GM12892 (cell line): ENCODE measurements around the gene NEUROD4.

Source experiments
- DNase-seq: peaks from one replicate; pipeline ENCODE4 v3.0.0; 2011; ENCODE audit not compliant: insufficient read length
- FAIRE-seq: peaks from 2 replicates; lab custom pipeline; 2011; peaks lifted over from hg19 to GRCh38; lab: Jason Lieb, UNC
- POLR2A ChIP-seq: IDR thresholded peaks from 2 replicates; pipeline ENCODE4 v1.6.1; 2011; ENCODE audit warnings: low read depth, low read length, control low read depth
- POLR2AphosphoS5 ChIP-seq: IDR thresholded peaks from 2 replicates; pipeline ENCODE4 v1.6.1; 2011; ENCODE audit warnings: low read depth, low read length, control low read depth
- TAF1 ChIP-seq: IDR thresholded peaks from 2 replicates; pipeline ENCODE4 v1.6.1; 2011; ENCODE audit warnings: low read depth, mild to moderate bottlenecking, control low read depth, low read length, borderline replicate concordance

The NEUROD4 gene

GRCh38 chr12:55049676-55050075 lies 29.9 kb downstream of the NEUROD4 start:
- no peak for DNase-seq
- no peak for FAIRE-seq
- TF ChIP-seq TAF1: no peak
- TF ChIP-seq POLR2A: no peak
- TF ChIP-seq POLR2AphosphoS5: no peak

GRCh38 chr12:55051197-55051947 lies 31.6 kb downstream of the NEUROD4 start:
- DNase-seq (no peak), FAIRE-seq (no peak)
- TF ChIP-seq POLR2AphosphoS5 (no peak), TAF1 (no peak), POLR2A (no peak)

DNA sequence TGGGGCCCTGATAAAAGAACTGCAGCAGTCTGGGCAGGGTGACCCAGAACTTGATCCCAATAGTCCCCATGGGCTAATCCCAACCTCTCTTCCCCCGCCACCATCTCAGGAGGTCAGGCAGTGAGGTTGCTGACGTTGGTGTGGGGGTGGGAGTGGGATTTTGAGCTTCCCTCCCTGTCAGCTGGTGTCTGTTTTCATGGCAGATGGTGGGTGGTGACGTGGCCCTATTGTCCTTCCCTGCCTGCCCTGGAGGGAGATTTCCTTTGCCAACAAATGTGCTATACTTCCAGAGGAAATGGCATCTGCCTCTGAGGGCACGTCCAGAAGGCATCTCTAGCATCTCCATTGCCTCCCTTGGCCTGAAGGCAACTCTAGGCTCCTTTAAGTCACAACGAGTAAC lies 37.7 kb downstream of the NEUROD4 start:
- DNase-seq (no peak), FAIRE-seq (no peak)
- TF ChIP-seq POLR2AphosphoS5 (no peak), POLR2A (no peak), TAF1 (no peak)

DNA sequence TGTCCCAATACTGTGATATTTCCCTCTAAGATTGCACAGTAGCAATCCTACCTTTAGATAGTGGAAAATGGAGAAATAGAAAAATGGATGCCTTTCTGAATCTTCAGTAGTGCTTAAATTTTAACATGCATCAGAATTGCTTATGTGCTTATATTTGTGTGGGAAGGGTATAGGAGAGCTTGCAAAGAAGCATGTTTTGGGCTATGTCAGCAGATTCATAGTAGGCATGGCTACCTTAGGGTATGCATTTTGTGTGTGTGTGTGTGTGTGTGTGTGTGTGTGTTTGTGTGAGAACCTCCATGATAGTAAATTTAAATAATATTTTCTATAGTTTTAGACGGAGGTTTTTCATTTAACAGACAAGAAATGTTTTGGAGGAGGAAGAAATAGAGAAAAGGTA lies 38.3 kb downstream of the NEUROD4 start:
- TF ChIP-seq POLR2A: no peak
- TF ChIP-seq POLR2AphosphoS5: no peak
- no peak for TF ChIP-seq TAF1
- no peak for DNase-seq
- no peak for FAIRE-seq

DNA sequence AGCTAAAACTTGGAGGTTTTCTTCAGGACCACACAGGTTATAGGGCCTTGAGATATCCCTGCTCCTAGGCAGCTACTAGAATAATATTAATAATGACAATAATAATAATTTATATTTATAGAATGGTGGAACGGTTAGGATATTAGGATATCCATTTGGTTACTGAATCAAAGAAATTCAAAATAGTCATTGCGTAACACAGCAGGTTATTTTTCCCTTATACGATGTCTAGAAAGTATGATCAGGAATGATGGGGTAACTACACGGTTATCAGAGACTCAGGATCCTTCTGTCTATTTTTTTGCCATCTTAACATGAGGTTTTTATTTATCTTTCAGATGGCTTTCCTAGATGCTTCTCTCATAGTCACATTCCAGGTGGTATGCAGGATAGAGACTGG lies 39.0 kb downstream of the NEUROD4 start:
- FAIRE-seq: no peak
- TF ChIP-seq TAF1 (no peak), POLR2A (no peak), POLR2AphosphoS5 (no peak)
- no peak for DNase-seq

- TF ChIP-seq POLR2A (no peak), POLR2AphosphoS5 (no peak), TAF1 (no peak)
- FAIRE-seq: peak; percentile 54
- peak; percentile 28 for DNase-seq
These were observed 40.7 kb downstream of the NEUROD4 start for GRCh38 chr12:55060470-55060869.

GRCh38 chr12:55061024-55061423 lies 41.2 kb downstream of the NEUROD4 start:
- FAIRE-seq (no peak), DNase-seq (no peak)
- TF ChIP-seq POLR2A (no peak), TAF1 (no peak), POLR2AphosphoS5 (no peak)

DNA sequence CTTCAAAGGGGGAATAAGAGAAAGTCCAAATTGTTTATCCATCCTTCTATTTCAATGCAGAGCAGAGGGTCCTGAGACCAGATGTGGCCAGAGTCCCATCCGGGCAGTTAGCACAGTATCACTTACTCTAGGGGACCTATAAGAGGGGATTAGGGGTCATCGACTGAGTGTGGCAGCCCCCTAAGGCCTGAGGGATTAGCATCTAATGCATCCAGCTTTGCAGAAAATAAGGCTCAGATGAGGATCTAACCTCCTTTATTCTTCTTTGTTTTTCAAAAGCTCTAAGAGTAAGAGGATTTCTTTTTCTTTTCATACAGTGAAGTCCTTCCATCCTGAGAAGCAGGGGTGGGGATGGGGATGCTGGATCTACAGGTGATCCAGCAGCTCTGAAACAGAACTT lies 43.5 kb downstream of the NEUROD4 start:
- DNase-seq (no peak), FAIRE-seq (no peak)
- TF ChIP-seq POLR2AphosphoS5 (no peak), TAF1 (no peak), POLR2A (no peak)

GRCh38 chr12:55065535-55065934 lies 45.8 kb downstream of the NEUROD4 start:
- TF ChIP-seq POLR2A (no peak), TAF1 (no peak), POLR2AphosphoS5 (no peak)
- FAIRE-seq (no peak), DNase-seq (no peak)

DNA sequence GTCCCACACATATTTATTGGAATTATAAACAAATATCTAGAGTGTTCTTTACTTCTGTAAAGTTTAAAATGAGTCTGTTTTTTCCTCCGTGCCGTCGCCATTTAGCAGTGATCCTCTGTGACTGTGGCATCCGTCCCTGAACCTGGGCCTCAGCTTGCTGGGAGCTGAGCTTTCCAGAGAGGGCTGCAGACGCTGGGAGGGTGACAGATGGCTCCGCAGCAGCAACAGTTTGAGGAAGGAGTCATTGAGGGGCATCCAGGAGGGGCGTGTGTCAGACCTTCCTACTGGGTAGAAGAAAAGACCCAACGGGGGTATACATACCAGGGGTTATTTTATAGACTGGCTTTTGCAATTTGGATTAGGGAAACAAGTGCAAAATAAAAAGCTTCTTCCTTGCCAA lies 47.9 kb downstream of the NEUROD4 start:
- FAIRE-seq (no peak), DNase-seq (no peak)
- no peak for TF ChIP-seq POLR2A
- no peak for TF ChIP-seq POLR2AphosphoS5
- no peak for TF ChIP-seq TAF1

DNA sequence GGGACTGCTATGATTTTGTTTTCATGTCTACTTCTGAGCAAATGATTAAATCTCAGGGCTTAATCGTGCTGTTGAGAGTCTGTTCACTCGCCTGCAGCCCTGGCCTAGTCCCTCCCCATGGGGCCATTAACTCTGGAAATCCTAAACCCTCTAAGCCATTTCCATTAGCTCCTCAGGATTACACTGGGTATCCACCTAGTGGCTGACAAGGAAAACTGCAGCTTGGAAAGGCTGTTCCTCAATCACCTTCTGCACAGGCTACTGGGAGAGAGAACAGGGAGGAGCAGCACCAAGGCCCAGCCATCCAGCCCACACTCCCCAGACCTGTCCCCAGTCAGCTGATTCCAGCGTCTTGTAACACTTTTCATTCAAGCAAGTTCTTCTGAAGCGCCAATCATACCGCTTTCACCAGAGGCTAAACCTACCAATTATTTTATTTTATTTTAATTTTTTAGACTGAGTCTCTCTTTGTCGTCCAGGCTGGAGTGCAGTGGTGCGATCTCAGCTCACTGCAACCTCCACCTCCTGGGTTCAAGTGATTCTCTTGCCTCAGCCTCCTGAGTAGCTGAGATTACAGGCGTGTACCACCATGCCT lies 48.7 kb downstream of the NEUROD4 start:
- DNase-seq (peak; percentile 10), FAIRE-seq (peak; percentile 40)
- TF ChIP-seq TAF1: no peak
- TF ChIP-seq POLR2A: no peak
- TF ChIP-seq POLR2AphosphoS5: no peak

GRCh38 chr12:55072083-55072482 lies 52.3 kb downstream of the NEUROD4 start:
- DNase-seq (no peak), FAIRE-seq (peak; percentile 72)
- TF ChIP-seq TAF1: no peak
- no peak for TF ChIP-seq POLR2A
- TF ChIP-seq POLR2AphosphoS5: no peak
